WTC11 (cell line): ENCODE data around the gene ZSWIM4.

Experiments
- AFF4 ChIP-seq: sonication (generic); formaldehyde crosslinking; IDR thresholded peaks from 2 replicates; pipeline ENCODE4 v1.8.1; 2023; ENCODE audit warnings: mild to moderate bottlenecking, missing genetic modification reagents, borderline replicate concordance
- CBFB ChIP-seq: sonication (generic); formaldehyde crosslinking; IDR thresholded peaks from 2 replicates; pipeline ENCODE4 v1.8.1; 2022; ENCODE audit warnings: mild to moderate bottlenecking, low read depth, missing genetic modification reagents
- E2F1 ChIP-seq: sonication (generic); formaldehyde crosslinking; IDR thresholded peaks from 2 replicates; pipeline ENCODE4 v1.8.0; 2022; ENCODE audit warnings: mild to moderate bottlenecking, missing genetic modification reagents
- FOXJ3 ChIP-seq: sonication (generic); formaldehyde crosslinking; IDR thresholded peaks from 2 replicates; pipeline ENCODE4 v1.9.0; 2021; ENCODE audit warnings: missing genetic modification reagents, mild to moderate bottlenecking, borderline replicate concordance
- IRF1 ChIP-seq: sonication (generic); formaldehyde crosslinking; IDR thresholded peaks from 2 replicates; pipeline ENCODE4 v1.8.0; 2023; ENCODE audit warnings: missing genetic modification reagents
- ZBTB43 ChIP-seq: sonication (generic); formaldehyde crosslinking; IDR thresholded peaks from 2 replicates; pipeline ENCODE4 v1.8.1; 2023; ENCODE audit warnings: mild to moderate bottlenecking, missing genetic modification reagents
- ZNF423 ChIP-seq: fragments of 250-450 bp; sonication (Bioruptor Pico); IDR thresholded peaks from 2 replicates; pipeline ENCODE4 v2.1.2; 2022; ENCODE audit warnings: mild to moderate bottlenecking, moderate library complexity

- TF ChIP-seq CBFB (CRISPR knock-in tag) (no peak), ZNF423 (CRISPR knock-in tag) (no peak), ZBTB43 (CRISPR knock-in tag) (no peak), FOXJ3 (no peak), E2F1 (CRISPR knock-in tag) (no peak), IRF1 (CRISPR knock-in tag) (no peak), AFF4 (CRISPR knock-in tag) (no peak)
These were observed 9.8 kb downstream of the ZSWIM4 start for GRCh38 chr19:13804830-13805683.
